DLD1 (cell line): Measurements from ENCODE around the gene RAB25.
"Not testable (repeated sequence)": the region's sequence is repeated elsewhere in the genome, so short reads cannot be mapped to it uniquely, and the experiment has no call there.

Experiments used
- in situ Hi-C: cut with HindIII; loops from 2 replicates; pipeline ENCODE4 v1.10.0; 2017; ENCODE audit warnings: low sequenced_read_pairs

Gene RAB25

DNA sequence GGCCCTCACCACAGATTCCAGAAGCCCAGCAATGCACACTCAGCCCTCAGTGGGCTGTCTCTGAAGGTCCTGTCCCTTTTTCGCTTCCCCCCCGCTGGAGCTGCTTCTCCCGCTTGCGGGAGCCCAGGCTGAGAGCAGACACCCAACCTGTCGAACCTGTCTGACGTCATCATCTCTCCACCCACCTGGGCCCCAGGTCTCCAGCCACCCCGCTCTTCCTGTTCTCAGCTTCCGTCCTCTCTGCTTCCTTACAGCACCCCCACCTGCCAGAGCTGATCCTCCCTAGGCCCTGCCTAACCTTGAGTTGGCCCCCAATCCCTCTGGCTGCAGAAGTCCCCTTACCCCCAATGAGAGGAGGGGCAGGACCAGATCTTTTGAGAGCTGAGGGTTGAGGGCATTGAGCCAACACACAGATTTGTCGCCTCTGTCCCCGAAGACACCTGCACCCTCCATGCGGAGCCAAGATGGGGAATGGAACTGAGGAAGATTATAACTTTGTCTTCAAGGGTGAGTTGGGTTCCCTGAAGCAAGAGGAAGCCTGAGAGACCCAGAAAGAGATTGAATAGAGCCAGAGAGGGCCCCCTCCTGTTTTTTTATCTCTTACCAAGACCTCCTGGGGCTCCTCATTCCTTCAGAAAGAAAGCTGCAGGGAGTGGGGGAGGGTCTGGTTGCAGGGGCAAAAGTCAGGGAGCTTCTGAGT, at the start of gene RAB25:
Gene RAB25 (plus strand): TSS at position 224 of the 700 bp plus-strand sequence. CDS start 241 bp downstream, at position 465.
- in situ Hi-C loops = no loop called here

DNA sequence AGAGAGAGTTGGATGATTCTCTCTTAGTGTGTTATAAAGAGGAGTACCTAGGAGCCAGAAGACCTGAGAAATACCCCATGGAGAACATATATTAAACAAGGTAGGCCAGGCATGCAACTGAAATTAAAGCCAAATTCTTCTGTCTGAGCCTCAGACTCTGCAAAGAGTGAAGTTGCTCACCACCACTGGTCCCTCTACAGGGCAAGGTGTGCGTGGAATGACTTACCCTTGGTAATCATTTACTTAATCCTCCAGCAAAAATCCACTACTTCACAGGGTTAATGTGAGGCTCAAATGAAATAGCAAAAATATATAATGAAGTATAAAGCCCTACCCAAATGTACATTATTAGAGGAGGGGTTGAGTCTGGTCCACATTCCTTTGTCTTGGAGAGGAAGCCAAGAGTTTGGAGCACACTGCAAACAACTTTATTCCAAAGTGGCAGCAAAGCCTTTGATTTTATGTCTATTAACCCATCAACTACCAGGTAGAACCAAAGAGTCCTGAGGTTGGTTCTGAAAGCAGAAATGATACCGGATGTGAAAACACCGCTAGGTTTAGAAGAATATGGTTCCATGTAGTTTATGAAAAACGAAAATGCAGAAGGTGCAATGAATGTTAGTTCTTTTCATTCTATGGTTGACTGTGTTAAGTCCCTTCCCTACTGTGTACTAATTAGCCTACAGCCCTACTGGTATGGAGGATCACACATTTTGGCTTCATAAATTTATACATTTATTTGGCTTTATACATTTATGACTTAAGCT, 48.7 kb upstream of the RAB25 start:
- in situ Hi-C loops = no loop called here

DNA sequence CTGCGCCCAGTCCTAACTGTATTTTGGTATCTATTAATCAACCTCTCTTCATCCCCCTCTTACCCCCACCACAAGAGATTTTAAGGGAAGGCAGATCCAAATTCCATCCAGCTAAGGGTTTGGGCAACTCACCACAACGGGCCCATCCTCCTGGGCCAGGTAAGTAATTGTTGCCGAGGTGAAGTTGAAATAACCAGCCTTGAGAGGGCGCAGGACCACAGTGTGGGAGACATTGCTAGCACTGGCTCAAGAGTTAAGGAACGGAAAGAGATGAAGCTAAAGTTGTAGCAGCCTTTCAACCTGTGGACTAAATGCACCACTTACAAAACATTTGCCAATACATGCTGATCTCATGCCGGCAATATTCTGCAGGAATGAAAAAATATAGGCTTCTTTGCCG, 46.1 kb upstream of the RAB25 start:
- in situ Hi-C loops = no loop called here

DNA sequence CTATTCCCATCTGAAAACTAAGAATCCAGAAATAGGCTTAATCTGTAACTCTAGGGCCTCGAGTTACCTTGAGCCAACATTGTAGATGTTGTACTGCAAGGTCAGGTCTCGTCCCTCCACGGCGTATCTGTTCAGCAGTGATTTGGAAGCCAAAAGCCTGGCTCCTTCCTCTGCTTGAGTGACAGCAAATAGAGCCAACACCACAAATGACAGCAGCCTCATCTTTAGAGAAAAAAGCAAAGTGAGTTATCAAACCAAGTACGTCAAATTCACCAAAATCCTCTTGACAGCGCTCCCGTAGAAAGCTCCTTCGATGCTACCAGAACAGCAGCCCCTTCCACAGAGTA, 41.0 kb upstream of the RAB25 start:
- in situ Hi-C loops = no loop called here

DNA sequence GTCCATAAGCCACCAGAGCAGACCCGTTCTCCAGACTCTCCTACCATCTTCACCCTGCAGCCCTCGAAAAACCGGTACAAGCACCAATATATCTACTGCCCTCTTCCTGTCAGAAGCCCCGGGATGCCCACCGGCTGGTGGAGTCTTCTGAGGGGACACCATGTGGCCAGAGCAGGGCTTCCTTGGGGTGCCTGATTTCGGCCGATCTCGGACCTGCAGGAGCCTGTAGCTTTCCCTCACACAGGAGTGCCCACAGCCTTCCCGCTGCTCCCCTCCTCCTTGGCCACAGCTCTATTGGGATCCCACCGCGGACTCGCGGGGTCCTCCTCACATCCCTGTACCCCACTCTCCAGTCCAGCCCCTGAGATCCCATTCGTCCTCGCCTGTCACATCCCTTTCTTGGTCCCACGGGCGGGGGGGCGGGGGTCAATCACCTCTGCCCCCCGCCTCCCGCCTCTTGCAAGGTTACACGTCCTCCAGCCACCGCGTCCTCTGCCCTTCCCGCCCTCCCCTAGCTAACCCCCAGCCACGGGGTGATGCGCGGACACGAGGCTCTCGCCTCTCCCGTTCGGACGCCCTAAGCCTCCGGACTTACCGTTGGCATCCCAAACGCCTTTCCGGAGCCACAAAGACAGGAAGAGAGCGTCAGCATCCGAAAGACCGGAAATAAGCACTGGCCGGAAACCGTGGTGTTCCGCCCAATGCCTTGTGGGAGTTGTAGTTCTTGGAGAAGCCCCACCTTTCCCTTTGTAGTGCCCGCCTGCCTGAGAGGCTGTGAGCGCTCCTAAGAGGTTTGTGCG, 40.5 kb upstream of the RAB25 start, which contains the start of gene SSR2:
Gene SSR2 (minus strand): TSS at position 659 of the 800 bp plus-strand sequence. CDS start 784 bp downstream, outside the sequence.
- in situ Hi-C loops = no loop called here

DNA sequence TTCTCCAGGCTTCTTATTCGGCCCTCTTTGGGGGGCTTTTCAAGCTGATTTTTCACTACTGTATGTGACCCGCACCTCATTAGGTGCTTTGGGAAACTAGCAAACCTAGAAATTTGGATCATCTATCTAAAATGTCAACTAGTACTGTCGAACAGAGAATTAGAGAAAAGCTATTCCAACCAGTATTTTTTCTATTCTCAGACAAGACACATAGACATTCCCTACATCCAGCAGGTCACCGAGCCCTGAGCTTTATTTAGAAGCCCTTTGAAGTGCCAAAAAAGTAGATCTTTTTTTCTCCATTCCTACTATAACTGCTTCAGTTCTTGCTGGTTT, 39.9 kb upstream of the RAB25 start:
- in situ Hi-C loops = no loop called here

DNA sequence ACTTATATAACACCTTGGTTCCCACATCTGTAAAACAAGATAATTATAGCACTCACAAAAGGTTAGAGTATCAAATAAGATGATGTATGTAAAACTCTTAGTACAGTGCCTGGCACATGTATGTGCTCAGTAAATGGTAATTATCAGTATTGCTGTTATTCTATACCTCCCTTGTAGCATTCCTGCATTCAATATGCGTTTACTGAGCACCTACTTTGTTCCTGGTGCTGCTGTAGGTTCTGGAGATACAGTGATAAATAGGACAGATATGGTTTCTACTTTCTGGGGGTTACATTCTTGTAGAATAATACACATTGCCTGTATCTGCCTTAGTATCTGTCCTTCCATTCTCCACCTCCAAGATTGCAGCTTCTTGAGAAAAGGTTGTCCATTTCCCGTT, 39.0 kb upstream of the RAB25 start:
- in situ Hi-C loops = no loop called here

DNA sequence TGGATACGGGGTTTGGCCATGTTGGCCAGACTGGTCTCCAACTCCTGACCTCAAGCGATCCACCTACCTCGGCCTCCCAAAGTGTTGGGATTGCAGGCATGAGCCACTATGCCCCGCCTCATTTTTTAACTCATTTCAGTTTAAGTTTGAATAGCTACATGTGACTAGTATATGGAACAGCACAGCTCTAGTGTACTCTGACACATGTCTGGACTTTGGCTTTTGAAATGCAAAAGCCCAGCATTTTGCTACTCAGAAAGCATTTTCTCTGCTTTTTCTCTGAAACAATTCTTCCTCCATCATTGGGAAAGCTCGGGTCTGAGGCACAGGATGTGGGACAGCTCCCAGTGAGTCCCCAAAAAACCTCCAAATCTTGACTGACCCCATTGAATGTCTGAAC, 36.2 kb upstream of the RAB25 start:
- in situ Hi-C loops = no loop called here

DNA sequence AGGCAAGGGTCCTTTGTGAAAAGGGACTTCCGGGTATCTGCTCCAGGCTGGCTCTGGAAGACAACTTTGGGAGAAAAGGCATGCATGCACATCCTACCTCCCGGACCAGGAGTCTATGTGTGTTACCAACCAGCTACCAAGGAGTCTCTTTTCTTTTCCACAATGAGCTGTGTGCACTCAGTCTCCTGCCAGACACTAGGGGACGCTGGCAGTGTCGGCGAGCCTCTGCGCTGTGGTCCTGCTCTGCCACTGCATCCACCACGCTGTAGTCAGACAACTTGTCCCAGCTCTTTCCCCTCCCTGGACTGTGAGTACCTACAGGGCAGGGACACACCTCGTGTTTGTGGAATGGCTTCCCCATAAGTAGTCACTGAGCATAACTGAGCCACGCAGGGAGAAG, 35.1 kb upstream of the RAB25 start:
- in situ Hi-C loops = no loop called here

DNA sequence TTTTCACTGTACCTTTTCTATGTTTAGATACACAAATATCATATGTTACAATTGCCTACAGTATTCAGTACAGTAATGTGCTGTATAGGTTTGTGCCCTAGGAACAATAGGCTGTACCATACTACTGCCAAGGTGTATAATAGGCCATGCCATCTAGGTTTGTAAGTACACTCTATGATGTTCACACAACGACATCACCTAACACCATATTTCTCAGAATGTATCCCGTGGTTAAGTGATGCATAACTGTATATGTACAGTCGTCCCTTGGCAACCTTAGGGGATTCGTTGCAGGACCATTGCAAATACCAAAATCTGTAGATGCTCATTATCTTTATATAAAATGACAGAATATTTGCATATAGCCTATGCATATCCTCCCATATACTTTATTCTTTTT, 34.4 kb upstream of the RAB25 start:
- in situ Hi-C loops = no loop called here

DNA sequence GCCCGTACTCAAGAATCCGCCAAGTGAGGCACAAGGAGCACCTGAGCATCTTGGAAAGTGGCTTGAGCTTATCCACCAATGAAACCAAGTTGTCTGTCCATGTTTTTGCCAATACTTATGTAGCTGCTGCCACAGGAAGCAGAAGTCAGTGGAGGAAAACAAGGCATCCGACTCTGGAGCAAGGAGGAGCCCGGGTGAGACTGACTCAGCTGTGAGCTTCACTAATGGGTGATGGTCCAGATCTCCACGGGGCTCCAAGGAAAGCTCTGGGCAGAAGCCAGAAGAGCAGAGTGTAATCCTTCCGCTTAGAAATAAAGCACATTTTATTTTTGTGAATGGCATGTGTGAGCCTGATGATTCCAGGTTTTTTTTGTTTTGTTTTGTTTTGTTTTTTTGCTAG, 27.9 kb upstream of the RAB25 start:
- in situ Hi-C loops = no loop called here

DNA sequence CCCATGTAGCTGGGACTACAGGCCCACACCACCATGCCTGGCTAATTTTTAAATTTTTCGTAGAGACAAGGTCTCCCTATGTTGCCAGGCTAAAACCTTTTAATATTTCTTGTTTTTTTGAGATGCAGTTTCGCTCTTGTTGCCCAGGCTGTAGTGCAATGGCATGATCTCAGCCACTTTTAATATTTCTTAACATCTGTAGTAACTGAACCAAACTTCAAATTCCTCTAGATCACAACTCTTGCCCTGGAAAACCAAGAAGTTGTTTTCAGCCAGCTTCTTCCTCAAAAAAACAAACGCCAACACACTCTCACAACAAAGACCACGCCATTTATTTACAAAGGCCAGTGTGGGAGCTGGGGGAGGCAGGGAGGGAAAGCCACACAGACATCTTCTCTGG, 26.0 kb upstream of the RAB25 start:
- in situ Hi-C loops = not testable (repeated sequence)

DNA sequence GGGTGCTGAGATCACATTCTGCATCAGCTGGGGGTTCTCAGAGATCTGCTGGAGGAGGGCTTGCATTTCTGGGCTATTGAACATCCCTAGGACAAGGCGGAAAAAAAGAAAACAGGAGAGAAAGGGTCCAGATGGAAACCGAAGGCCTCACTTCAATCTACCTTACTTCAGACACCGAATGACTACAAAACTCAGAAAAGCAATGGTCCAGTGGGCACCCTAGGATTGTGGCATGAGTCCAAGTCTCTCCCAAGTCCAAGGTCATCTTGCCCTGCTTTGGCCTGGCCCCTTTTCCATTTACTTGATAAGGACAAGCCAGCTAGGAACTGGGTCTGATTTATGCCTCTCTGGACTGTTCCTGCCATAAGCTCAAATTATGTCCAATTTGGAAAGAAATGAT, 18.1 kb upstream of the RAB25 start:
- in situ Hi-C loops = no loop called here

DNA sequence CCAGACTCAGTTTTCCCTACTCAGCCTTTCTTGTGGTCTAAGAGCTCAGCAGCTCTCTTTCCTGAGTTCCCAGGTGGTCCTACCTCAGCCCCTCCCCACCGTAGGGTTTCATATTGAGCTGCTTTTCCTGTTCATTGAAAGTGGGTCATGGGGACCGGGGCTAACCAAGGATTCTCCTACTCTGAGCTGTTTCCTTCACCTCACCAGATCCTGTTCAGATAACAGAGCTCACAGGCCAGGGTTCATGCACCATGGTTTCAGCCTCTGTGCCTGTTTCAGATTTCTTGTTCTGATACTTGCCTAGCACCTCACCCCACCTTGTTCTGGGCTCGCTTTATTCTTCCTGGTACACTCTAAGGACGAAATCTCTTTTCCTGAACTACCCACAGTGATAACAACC, 15.9 kb upstream of the RAB25 start:
- in situ Hi-C loops = no loop called here

DNA sequence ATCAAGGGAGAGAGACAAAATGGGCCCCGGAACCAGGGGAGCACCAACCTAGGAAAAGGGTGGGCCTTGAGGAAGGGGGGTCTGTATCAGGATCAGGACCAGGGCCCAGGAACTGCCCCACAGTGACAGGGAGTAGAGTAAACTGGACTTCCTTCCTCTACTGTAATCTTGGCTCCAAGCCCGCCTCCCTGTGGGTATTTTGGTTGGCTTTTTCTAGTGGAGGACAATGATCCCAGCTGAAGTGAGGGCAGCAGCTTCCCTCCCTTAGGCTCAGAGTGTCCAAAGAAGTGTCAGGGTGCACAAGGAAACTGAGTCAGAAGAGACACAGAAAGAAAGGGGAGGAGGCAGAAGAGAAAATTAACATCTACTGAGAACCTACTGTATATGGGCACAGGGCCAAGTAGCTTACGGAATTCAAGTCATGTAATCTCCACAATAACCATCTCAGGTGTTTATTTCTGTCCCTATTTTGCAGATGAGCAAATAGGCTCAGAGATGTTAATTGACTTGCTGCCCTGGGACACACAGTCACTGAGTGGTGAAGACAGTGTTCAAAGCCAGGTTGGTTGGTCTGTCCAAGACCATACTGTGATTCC, 12.2 kb upstream of the RAB25 start:
- in situ Hi-C loops = no loop called here

DNA sequence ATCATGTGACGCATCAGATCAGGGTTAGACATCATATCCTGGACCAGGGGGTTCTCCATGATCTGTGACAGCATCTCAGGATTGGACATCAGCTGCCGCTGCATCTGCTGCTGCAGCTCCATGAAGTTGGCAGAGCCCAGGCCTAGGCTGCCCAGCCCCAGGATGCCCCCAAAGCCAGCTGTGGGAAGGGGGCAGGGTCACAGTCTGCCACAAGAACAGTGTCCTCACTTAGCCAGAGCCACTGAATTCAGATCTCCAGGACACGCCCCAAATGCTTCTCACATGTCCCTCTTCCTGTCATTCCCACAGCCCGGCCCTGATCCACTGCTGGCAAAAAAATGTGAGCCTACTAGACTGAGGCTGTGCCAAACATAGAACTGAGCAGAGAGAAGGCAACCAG, 10.6 kb upstream of the RAB25 start:
- in situ Hi-C loops = no loop called here

DNA sequence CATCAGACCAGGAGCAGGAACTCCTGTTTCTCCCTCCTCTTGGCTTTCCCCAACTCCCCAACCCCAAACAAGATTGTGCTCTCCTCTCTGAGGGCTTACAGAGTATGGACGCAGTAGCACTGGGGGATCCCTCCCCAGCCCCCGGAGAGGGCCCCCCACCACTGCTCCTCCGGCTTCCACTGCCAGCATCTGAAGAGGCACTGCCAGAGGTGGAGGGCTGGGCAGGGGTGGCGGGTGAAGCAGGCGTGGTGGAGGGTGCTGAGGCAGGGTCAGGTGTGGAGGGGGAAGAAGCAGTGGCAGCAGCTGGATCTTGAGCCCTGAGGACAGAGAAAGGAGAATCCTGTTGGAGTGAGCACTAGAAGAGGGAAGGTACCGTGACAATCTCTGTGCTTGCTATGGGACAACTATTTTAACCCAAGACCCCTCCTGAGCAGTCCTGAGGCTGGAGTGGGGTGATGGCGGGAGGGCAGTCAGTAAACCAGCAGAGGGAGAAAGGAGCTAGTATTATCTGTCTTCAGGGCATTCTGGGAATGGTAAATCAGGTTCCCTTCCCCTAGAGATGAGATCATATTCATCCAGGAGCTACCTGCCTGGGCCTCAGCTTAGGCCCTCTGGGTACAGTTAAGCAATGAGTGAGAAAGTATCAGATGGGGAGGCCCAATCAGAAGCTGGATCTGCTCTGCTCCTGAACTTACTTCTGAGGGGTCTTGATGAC, 9.8 kb upstream of the RAB25 start:
- in situ Hi-C loops = no loop called here

DNA sequence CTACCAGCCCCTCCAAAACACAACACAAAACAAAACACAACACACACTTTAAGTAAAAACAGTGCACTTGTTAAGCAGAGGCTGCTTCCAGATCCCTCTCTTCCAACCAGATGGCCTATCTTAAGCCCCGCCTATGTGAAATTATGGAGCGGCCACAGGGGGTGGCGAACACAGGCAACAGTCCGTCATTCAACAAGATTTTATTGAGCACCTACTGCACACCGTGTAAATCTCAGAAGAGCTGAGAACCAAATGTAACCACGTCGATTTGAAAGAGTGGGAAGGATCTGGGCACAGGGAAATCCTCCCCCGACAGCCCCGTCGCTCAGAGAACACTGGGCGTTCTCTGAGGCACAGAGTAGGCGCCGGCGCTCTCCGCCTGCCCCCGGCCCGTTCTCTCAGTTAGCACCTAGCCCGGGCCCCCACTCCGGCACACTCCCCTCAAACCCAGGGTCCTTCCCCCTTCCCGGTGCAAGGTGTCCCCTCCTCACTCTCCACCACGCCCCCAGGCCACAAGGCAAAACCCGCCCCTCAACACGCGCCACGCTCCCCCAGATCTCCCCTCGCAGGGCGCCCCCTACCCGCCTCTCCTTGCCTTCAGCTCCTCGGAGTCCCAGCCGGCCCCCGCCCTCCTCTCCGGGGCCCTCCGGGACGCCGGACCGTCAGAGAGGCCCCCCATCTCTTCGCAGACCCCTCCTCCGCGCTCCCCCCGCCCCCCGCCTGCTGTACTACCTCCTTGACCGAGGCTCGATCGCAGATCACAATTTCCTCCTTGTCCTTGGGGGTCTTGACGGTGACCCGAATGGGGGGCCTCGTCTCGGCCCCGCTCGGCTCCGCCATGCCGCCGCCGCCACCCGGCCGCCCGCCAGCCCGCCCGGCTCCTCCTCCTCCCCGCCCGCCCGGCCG, 7.8 kb upstream of the RAB25 start:
- in situ Hi-C loops = no loop called here

DNA sequence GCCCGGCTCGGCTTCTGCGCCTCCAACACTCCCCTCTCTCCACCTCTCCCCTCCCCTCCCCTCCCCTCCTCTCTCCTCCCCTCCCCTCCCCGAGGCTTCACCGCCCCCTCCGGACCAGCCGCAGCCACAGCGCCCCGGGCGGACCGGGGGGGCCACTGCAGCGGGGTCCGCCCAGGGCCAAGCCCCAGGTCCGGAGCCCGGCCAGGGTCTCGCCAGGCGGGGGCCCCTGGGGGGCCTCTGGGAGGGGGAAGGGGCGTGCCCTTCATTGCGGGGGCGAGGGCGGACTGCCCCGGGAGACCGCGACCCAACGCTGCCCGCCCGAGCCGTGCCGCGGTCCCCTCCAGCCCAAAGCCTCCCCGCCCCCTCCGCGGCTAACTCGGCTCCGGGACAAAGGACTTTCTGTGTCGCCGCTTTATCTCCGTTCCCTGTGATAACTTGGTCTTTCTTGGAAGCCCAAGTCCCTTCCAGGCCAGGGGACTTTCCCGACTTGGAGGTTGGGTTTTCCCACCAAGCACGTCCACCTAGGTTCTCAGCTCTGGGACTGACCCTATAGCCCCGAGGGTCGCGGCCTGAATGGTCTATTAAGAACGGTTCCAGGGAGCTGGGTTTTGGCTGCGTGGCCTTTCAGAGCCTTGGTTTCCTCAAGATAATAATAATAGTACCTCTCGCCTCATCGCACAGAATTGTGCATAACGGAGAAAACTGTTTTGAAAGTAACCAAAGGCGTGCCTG, 7.0 kb upstream of the RAB25 start, which contains the start of gene UBQLN4:
Gene UBQLN4 (minus strand): TSS at position 31 of the 732 bp plus-strand sequence. CDS start 97 bp downstream, outside the sequence.
- in situ Hi-C loops = no loop called here
